Pancreas (tissue), 10 donors: ENCODE results near the gene GPR42. TPM values are rescaled to one million over a fixed set of nuclear protein-coding genes. Genes with fewer than 3 reads are reported as not detected.

Source experiments
- ATAC-seq, 4 donors: fragments of 200-7000 bp; cut with Tn5 transposase; one replicate each; pipeline versions ENCODE4 v1.8.0 to v1.9.1; 2020; ENCODE audit warnings: mild to moderate bottlenecking in 4 of 4, moderate library complexity in 4 of 4
- DNase-seq, 6 donors: peaks; one replicate each; pipeline ENCODE4 v3.0.0-alpha.2; 2020
- FAIRE-seq: peaks from 2 replicates; lab custom pipeline; 2012; peaks lifted over from hg19 to GRCh38; lab: Jason Lieb, UNC
- H3K27ac ChIP-seq, 4 donors: fragments of 200-600 bp; sonication (generic); 1 replicate in 3 of 4; 2 replicates in 1 of 4; pipeline versions ENCODE4 v1.5.0 to v1.8.0; 2020
- H3K27me3 ChIP-seq, 4 donors: fragments of 200-600 bp; one replicate each; pipeline ENCODE4 v1.8.0; 2021
- H3K36me3 ChIP-seq, 3 donors: fragments of 200-600 bp; sonication (generic) in 1 of 3; one replicate each; pipeline versions ENCODE4 v1.5.0 to v1.8.0; 2020 to 2021
- H3K4me1 ChIP-seq, 3 donors: fragments of 200-600 bp; one replicate each; pipeline ENCODE4 v1.8.0; 2021
- H3K4me3 ChIP-seq, 4 donors: fragments of 200-600 bp; sonication (generic) in 2 of 4; one replicate each; pipeline versions ENCODE4 v1.5.0 to v1.8.0; 2020 to 2021
- H3K9me3 ChIP-seq, 4 donors: fragments of 200-600 bp; one replicate each; pipeline ENCODE4 v1.8.0; 2021
- WGBS, 2 donors: extraction: QIAGEN DNeasy Blood & Tissue Kit; methylation state at CpG; one replicate each; pipeline ENCODE4 v1.1.7; 2013; 5-methylcytosine and 5-hydroxymethylcytosine counted together
- intact Hi-C, 3 donors: fragments of 100-400 bp; cut with DNase I; formaldehyde crosslinking; loops; one replicate each; pipeline versions ENCODE4 v1.11.1 to v1.14.2; 2022
- polyA plus RNA-seq, 2 donors: library from polyadenylated mRNA; stranded (reverse); fragments of 200-250 nt; gene quantifications; one replicate each; pipeline ENCODE4 v1.2.3, GENCODE V29; 2013
- total RNA-seq, 6 donors: library from RNA; stranded (reverse); fragmentation: NEBNext Ultra II Directional in 4 of 6; extraction: Animal tissue kit (Norgen Biotek cat#: 25700) in 4 of 6; gene quantifications; one replicate each; pipeline versions ENCODE4 v1.2.1 to v1.2.4, GENCODE V29; 2021 to 2023
- TF ChIP-seq, protein P1 (sequence below), 4 donors: fragments of 200-600 bp; sonication (generic) in 3 of 4; IDR thresholded peaks; one replicate each; pipeline versions ENCODE4 v1.5.0 to v1.8.0; 2021; ENCODE audit warnings: antibody characterized with exemption in 4 of 4
- donor health status: healthy with polysubstance abuse.
- donor health status: DM: no; HTN: no; CAD: no; lungs with moderate emphysema.
- donor health status: DM: no; HTN: no; CAD: no.
- donor health status: control.
- donor health status: control.
- donor health status: Bipolar disorder and iron deficiency.
- donor health status: DM: yes; HTN: yes; CAD: no.
- donor health status: DM: no; HTN: no; CAD: no.
- donor health status: DM: no; HTN: no; CAD: no.
- donor health status: DM: yes; HTN: yes; CAD: no.

GPR42 gene, protein sequence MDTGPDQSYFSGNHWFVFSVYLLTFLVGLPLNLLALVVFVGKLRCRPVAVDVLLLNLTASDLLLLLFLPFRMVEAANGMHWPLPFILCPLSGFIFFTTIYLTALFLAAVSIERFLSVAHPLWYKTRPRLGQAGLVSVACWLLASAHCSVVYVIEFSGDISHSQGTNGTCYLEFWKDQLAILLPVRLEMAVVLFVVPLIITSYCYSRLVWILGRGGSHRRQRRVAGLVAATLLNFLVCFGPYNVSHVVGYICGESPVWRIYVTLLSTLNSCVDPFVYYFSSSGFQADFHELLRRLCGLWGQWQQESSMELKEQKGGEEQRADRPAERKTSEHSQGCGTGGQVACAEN
- total RNA-seq, result under 1 TPM in 2 of 6 donors, not detected in 4; 0.12 to 0.16 TPM
- polyA plus RNA-seq, result under 1 TPM in 1 of 2 donors, not detected in 1; 0.52 TPM

DNA sequence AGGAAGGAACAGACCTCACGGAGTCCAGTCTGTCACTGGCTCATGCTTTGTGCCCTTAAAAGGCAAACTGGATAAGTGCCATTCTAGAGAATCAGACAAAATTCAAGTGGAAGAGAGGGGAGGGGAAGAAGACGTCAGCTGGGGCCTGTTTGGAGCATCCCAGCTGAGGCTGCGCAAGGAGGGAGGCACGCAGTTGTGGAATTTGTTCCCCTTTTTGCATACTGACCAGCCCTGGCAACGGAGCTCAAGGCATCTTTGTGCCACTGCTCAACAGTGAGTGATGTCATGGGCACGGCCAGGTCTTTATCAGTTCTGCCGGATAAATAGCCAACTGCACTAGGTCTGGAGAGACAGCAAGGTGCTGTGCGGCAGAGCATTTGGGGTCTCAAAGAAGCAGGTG is at the start of gene GPR42:
Gene GPR42, plus strand, starts transcription at position 347 of the 400 bp plus-strand sequence. CDS start 292 bp downstream, outside the sequence.
- Histone ChIP-seq H3K9me3 (no peaks in the 10 kb centered on the region), H3K36me3 (no peaks in the 10 kb centered on the region), H3K4me1 (no peaks in the 10 kb centered on the region), H3K27me3 (no peaks in the 10 kb centered on the region), H3K4me3 (no peak within 1 kb of the TSS), H3K27ac (no peak within 1 kb of the TSS)
- DNase-seq (no peak), ATAC-seq (no peak), FAIRE-seq (no peak)
- TF ChIP-seq, protein P1, sequence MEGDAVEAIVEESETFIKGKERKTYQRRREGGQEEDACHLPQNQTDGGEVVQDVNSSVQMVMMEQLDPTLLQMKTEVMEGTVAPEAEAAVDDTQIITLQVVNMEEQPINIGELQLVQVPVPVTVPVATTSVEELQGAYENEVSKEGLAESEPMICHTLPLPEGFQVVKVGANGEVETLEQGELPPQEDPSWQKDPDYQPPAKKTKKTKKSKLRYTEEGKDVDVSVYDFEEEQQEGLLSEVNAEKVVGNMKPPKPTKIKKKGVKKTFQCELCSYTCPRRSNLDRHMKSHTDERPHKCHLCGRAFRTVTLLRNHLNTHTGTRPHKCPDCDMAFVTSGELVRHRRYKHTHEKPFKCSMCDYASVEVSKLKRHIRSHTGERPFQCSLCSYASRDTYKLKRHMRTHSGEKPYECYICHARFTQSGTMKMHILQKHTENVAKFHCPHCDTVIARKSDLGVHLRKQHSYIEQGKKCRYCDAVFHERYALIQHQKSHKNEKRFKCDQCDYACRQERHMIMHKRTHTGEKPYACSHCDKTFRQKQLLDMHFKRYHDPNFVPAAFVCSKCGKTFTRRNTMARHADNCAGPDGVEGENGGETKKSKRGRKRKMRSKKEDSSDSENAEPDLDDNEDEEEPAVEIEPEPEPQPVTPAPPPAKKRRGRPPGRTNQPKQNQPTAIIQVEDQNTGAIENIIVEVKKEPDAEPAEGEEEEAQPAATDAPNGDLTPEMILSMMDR (IDR thresholded peaks at IDR 0.05), result no peak
- intact Hi-C loops, result no loop called here
- 86% methylated on average over 8 of the region's 8 CpGs; no CpG with 5 or more reads in 1 of the 2 donors for WGBS, 2 donors

DNA sequence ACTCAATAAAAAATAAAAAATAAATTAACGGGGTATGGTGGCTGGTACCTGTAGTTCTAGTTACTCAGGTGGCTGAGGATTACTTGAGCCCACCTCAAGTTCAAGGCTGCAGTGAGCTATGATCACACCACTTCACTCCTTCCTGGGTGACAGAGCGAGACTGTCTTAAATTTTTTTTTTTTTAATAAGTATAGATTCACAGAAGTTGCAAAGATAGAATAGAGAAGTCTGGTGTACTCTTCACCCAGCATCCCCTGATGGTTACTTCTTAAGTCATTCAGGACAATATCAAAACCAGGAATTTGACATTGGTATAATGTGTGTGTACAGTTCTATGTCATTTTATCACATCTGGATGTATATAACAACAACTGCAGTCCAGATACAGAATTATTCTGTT is 49.6 kb upstream of the GPR42 start:
- H3K4me1 ChIP-seq, result no peaks in the 10 kb centered on the region
- TF ChIP-seq, protein P1 (IDR thresholded peaks at IDR 0.05), result no peak
- intact Hi-C loops, result no loop called here
- FAIRE-seq (no peak), ATAC-seq (no peak), DNase-seq (no peak)
- H3K36me3 ChIP-seq, result no peaks in the 10 kb centered on the region
- no peak overlapping the region for H3K4me3 ChIP-seq
- H3K9me3 ChIP-seq, result no peaks in the 10 kb centered on the region
- no peaks in the 10 kb centered on the region for H3K27me3 ChIP-seq
- 87 to 88% methylated on average over 2 of the region's 2 CpGs for WGBS, 2 donors
- no peak overlapping the region for H3K27ac ChIP-seq

DNA sequence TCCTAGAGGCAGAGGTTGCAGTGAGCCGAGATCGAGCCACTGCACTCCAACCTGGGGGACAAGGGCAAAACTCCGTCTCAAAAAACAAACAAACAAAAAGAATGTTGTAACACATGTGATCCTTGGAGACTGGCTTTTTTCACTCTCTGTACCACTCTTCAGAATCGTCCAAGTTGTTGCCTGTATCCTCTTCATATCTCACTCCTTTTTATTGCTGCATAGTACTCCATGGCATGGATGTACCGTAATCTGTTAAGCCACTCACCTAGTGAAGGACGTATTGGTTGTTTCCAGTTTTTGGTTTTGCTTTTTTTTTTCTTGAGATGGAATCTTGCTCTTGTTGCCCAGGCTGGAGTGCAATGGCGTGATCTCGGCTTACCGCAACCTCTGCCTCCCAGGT is 48.9 kb upstream of the GPR42 start:
- no peaks in the 10 kb centered on the region for H3K36me3 ChIP-seq
- H3K27ac ChIP-seq, result no peak overlapping the region
- DNase-seq (no peak), ATAC-seq (no peak), FAIRE-seq (no peak)
- intact Hi-C loops, result no loop called here
- H3K4me3 ChIP-seq, result no peak overlapping the region
- TF ChIP-seq, protein P1 (IDR thresholded peaks at IDR 0.05), result no peak
- no peaks in the 10 kb centered on the region for H3K9me3 ChIP-seq
- no peaks in the 10 kb centered on the region for H3K27me3 ChIP-seq
- WGBS, 2 donors, result 85 to 91% methylated on average over 9 of the region's 9 CpGs
- H3K4me1 ChIP-seq, result no peaks in the 10 kb centered on the region

DNA sequence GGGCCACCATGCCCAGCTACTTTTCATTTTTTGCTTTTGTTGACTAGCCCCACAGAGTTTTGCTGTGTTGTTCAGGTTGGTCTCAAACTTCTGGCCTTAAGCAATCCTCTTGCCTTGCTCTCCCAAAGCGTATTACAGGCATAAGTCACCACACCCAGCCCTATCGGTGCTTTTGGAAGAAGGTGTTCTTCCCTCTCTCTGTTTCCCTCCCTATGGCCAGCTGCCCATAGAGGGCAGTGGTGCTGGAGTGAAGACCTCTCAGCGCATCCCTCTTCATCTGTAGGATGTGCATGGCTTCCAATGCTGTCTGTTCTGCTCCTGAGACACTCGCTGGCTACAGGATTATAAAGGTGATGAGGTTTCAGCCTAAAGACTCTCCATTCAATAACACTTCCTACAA is 43.2 kb upstream of the GPR42 start:
- Histone ChIP-seq H3K36me3 (no peaks in the 10 kb centered on the region), H3K9me3 (no peaks in the 10 kb centered on the region), H3K27me3 (no peaks in the 10 kb centered on the region), H3K27ac (no peak overlapping the region), H3K4me3 (no peak overlapping the region), H3K4me1 (no peaks in the 10 kb centered on the region)
- ATAC-seq, result no peak
- TF ChIP-seq, protein P1 (IDR thresholded peaks at IDR 0.05), result no peak
- intact Hi-C loops, result no loop called here
- FAIRE-seq, result no peak
- DNase-seq, result peak in 1 of 6 donors; percentile 3
- 71 to 75% methylated on average over 4 of the region's 4 CpGs for WGBS, 2 donors

DNA sequence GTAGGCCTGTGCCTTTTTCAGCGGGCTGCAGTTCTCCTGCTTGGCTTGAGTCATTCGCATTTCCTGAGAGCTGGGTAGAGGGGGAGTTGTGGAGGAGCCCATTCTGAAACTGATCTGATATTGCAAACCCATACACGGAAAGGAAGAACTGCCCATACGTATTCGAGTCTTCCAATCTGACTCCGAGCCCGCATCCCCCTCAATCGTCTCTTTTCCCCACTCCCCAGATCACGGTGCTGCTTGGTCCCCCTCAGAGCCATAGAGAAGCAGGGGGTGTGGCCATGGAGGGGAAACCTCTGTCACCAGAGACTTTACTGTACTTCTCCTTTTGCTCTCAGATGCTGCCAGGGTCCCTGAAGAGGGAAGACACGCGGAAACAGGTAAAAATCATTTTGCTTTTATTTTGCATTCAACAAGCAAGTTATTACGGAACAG is 42.0 kb upstream of the GPR42 start, which contains the start of gene CD22:
Gene CD22, plus strand, starts transcription at position 337 of the 435 bp plus-strand sequence. CDS start 2,854 bp downstream, outside the sequence.
- DNase-seq (no peak), FAIRE-seq (no peak), ATAC-seq (no peak)
- Histone ChIP-seq H3K4me1 (no peaks in the 10 kb centered on the region), H3K27me3 (no peaks in the 10 kb centered on the region), H3K9me3 (no peaks in the 10 kb centered on the region), H3K27ac (no peak within 1 kb of the TSS), H3K36me3 (no peaks in the 10 kb centered on the region), H3K4me3 (no peak within 1 kb of the TSS)
- TF ChIP-seq, protein P1 (IDR thresholded peaks at IDR 0.05), result no peak
- intact Hi-C loops, result no loop called here
- 78 to 89% methylated on average over 12 of the region's 12 CpGs for WGBS, 2 donors
